ENCODE results near the gene MSANTD2. TPM values are rescaled to one million over a fixed set of nuclear protein-coding genes. Genes with fewer than 3 reads are reported as not detected.

Gene MSANTD2
- total and polyA plus RNA-seq, 2 donors (not counting 1 experiment from before 2014, with no cell fraction given), result 11.1 to 26.8 TPM

- intact Hi-C loops (cut with micrococcal nuclease), result no loop called here
- H3K27ac Mint-ChIP-seq, result no peak overlapping the region
- H3K4me1 ChIP-seq (ENCODE audit: control insufficient read depth in 2 of 2, insufficient read depth in 2 of 2, low read length in 2 of 2), result no peaks in the 10 kb centered on the region
Observed at GRCh38 chr11:124814739-124815138, 14.5 kb upstream of the MSANTD2 start.

GRCh38 chr11:124812876-124813275 lies 12.7 kb upstream of the MSANTD2 start:
- Histone ChIP-seq H3K4me2 (replicated peaks; ENCODE audit: low read depth, low read length, poor library complexity, severe bottlenecking) (no peak overlapping the region), H4K20me1 (ENCODE audit: control insufficient read depth, insufficient read depth, low read length, poor library complexity, severe bottlenecking) (no peaks in the 10 kb centered on the region), H3K79me2 (ENCODE audit: control insufficient read depth, insufficient read depth, low read length) (no peaks in the 10 kb centered on the region), H3K27ac (ENCODE audit: low read length in 2 of 2) (no peak overlapping the region), H3K27me3 (replicated peaks in 1 of 4; ENCODE audit: control extremely low read depth in 1 of 4, control insufficient read depth in 3 of 4, insufficient read depth in 4 of 4, low read length in 3 of 4) (peaks cover 0 to 16% (median 4%) of the 10 kb centered on the region in 4 experiments), H3K36me3 (replicated peaks in 1 of 2; ENCODE audit: control extremely low read depth in 1 of 2, control insufficient read depth in 1 of 2, extremely low read depth in 1 of 2, insufficient read depth in 2 of 2, low read length in 1 of 2) (no peaks in the 10 kb centered on the region), H3K4me3 (ENCODE audit: control extremely low read depth in 1 of 5, extremely low read depth in 1 of 5, insufficient read depth in 1 of 5, low read depth in 2 of 5, low read length in 4 of 5) (no peak overlapping the region), H3K9me3 (ENCODE audit: control extremely low read depth in 1 of 3, control insufficient read depth in 2 of 3, insufficient read depth in 1 of 3, low read length in 2 of 3) (no peaks in the 10 kb centered on the region), H2AFZ (ENCODE audit: insufficient read depth, low read depth, low read length, poor library complexity, severe bottlenecking) (no peak overlapping the region), H3K9ac (ENCODE audit: low read length) (no peak overlapping the region), H3K4me1 (ENCODE audit: control insufficient read depth in 2 of 2, insufficient read depth in 2 of 2, low read length in 2 of 2) (no peaks in the 10 kb centered on the region)
- no CpG with 5 or more reads among the region's 1 CpG for whole genome bisulfite sequencing (ENCODE audit: insufficient coverage)
- no peaks in the 10 kb centered on the region for H3K4me1 Mint-ChIP-seq
- POLR2A ChIA-PET, result no interaction called here
- H3K27me3 Mint-ChIP-seq, result peaks cover 30% of the 10 kb centered on the region
- intact Hi-C loops (cut with micrococcal nuclease), result no loop called here
- no peak overlapping the region for H3K4me3 Mint-ChIP-seq
- H3K27ac Mint-ChIP-seq, result no peak overlapping the region
- DNase-seq, result no peak
- CTCF ChIA-PET, result interaction anchor here (0.8 to 2.2 kb wide), 4 partner anchors 15 to 23 kb away, joined by 3 to 5 read pairs (median 4); no protein-coding TSS in a partner anchor
- H3K9me3 Mint-ChIP-seq (ENCODE audit: insufficient read depth), result no peaks in the 10 kb centered on the region
- TF ChIP-seq EZH2 (IDR thresholded peaks at IDR 0.05; ENCODE audit: borderline replicate concordance, insufficient read depth, low read depth, low read length, poor library complexity, severe bottlenecking) (no peak), CTCF (IDR thresholded peaks at IDR 0.05) (no peak)
- ATAC-seq (ENCODE audit: low read depth), result no peak

More at GRCh38 chr11:124814739-124815138, 14.5 kb upstream of the MSANTD2 start:
- no peak overlapping the region for H3K4me3 ChIP-seq (ENCODE audit: control extremely low read depth in 1 of 5, extremely low read depth in 1 of 5, insufficient read depth in 1 of 5, low read depth in 2 of 5, low read length in 4 of 5)
- ChIA-PET CTCF (interaction anchor here (1.2 to 2.2 kb wide), 4 partner anchors 21 to 171 kb away, joined by 4 to 5 read pairs (median 4); no protein-coding TSS in a partner anchor), POLR2A (interaction anchor here (0.7 kb wide), 1 partner anchor 187 kb away, joined by 3 read pairs; no protein-coding TSS in a partner anchor)
- Mint-ChIP-seq H3K9me3 (ENCODE audit: insufficient read depth) (no peaks in the 10 kb centered on the region), H3K4me3 (no peak overlapping the region), H3K4me1 (no peaks in the 10 kb centered on the region), H3K27me3 (peaks cover 40% of the 10 kb centered on the region)
- TF ChIP-seq EZH2 (IDR thresholded peaks at IDR 0.05; ENCODE audit: borderline replicate concordance, insufficient read depth, low read depth, low read length, poor library complexity, severe bottlenecking) (no peak), CTCF (IDR thresholded peaks at IDR 0.05) (no peak)
- no peak overlapping the region for H3K4me2 ChIP-seq (replicated peaks; ENCODE audit: low read depth, low read length, poor library complexity, severe bottlenecking)
- H3K9ac ChIP-seq (ENCODE audit: low read length), result no peak overlapping the region
- no peak for ATAC-seq (ENCODE audit: low read depth)
- H3K79me2 ChIP-seq (ENCODE audit: control insufficient read depth, insufficient read depth, low read length), result no peaks in the 10 kb centered on the region
- no peak overlapping the region for H3K27ac ChIP-seq (ENCODE audit: low read length in 2 of 2)
- no peak overlapping the region for H2AFZ ChIP-seq (ENCODE audit: insufficient read depth, low read depth, low read length, poor library complexity, severe bottlenecking)
- DNase-seq, result no peak
- H3K9me3 ChIP-seq (ENCODE audit: control extremely low read depth in 1 of 3, control insufficient read depth in 2 of 3, insufficient read depth in 1 of 3, low read length in 2 of 3), result no peaks in the 10 kb centered on the region
- no CpG with 5 or more reads among the region's 1 CpG for WGBS (ENCODE audit: insufficient coverage)
- no peaks in the 10 kb centered on the region for H4K20me1 ChIP-seq (ENCODE audit: control insufficient read depth, insufficient read depth, low read length, poor library complexity, severe bottlenecking)
- no peaks in the 10 kb centered on the region for H3K36me3 ChIP-seq (replicated peaks in 1 of 2; ENCODE audit: control extremely low read depth in 1 of 2, control insufficient read depth in 1 of 2, extremely low read depth in 1 of 2, insufficient read depth in 2 of 2, low read length in 1 of 2)
- peaks cover 0 to 21% (median 5%) of the 10 kb centered on the region in 4 experiments for H3K27me3 ChIP-seq (replicated peaks in 1 of 4; ENCODE audit: control extremely low read depth in 1 of 4, control insufficient read depth in 3 of 4, insufficient read depth in 4 of 4, low read length in 3 of 4)

Measured in B cell (primary cell).